PC-9 (cell line): Measurements from ENCODE around the gene FADS6. TPM values are rescaled to one million over a fixed set of nuclear protein-coding genes. Genes with fewer than 3 reads are reported as not detected.

Source experiments
- BruUV-seq: library from RNA; stranded (reverse); fragments of 400-500 nt; replicated peaks from 2 replicates; lab custom pipeline; 2021; lab: Mats Ljungman, UMichigan
- CTCF ChIA-PET: fragments of 300-600 bp; sonication (Branson Sonifier 250); formaldehyde crosslinking; loops from one replicate; lab custom pipeline; 2022; ENCODE audit warnings: antibody characterized with exemption; lab: Charles Lee
- POLR2A ChIA-PET: fragments of 300-600 bp; sonication (Branson Sonifier 250); formaldehyde crosslinking; loops from one replicate; lab custom pipeline; 2022; ENCODE audit warnings: antibody characterized with exemption; ENCODE audit not compliant: unreplicated experiment; lab: Charles Lee
- DNase-seq, 2 experiments: peaks; one replicate each; pipeline versions ENCODE4 v3.0.0 to v3.0.0-alpha.2; 2015 to 2022; ENCODE audit warnings: mixed read lengths in 1 of 2
- H2AFZ ChIP-seq: fragments of 200-600 bp; sonication (generic); 2 replicates; pipeline ENCODE4 v1.8.1; 2017; ENCODE audit warnings: antibody characterized with exemption
- H3F3A ChIP-seq: fragments of 200-600 bp; sonication (generic); 2 replicates; pipeline ENCODE4 v1.8.1; 2017; ENCODE audit warnings: antibody characterized with exemption, mild to moderate bottlenecking, low read depth; ENCODE audit not compliant: insufficient read depth
- H3K27ac ChIP-seq: fragments of 200-600 bp; sonication (generic); 2 replicates; pipeline ENCODE4 v1.6.1; 2016; ENCODE audit warnings: mixed run types
- H3K27me3 ChIP-seq: fragments of 200-600 bp; sonication (generic); 2 replicates; pipeline ENCODE4 v1.6.1; 2016; ENCODE audit warnings: low read depth, mixed run types; ENCODE audit not compliant: insufficient read depth
- H3K36me3 ChIP-seq: fragments of 200-600 bp; sonication (generic); 2 replicates; pipeline ENCODE4 v1.6.1; 2016; ENCODE audit warnings: low read depth, mixed run types
- H3K4me1 ChIP-seq: fragments of 200-600 bp; sonication (generic); replicated peaks from 2 replicates; pipeline ENCODE4 v1.6.1; 2016; ENCODE audit warnings: mixed run types; ENCODE audit not compliant: insufficient read depth
- H3K4me2 ChIP-seq: fragments of 200-600 bp; sonication (generic); 2 replicates; pipeline ENCODE4 v1.6.1; 2017; ENCODE audit warnings: mixed run types
- H3K4me3 ChIP-seq: fragments of 200-600 bp; sonication (generic); 2 replicates; pipeline ENCODE4 v1.6.1; 2016; ENCODE audit warnings: mixed run types
- H3K79me2 ChIP-seq: fragments of 200-600 bp; sonication (generic); 2 replicates; pipeline ENCODE4 v1.6.1; 2017; ENCODE audit warnings: low read depth, mixed run types
- H3K9me2 ChIP-seq: fragments of 200-600 bp; sonication (generic); 2 replicates; pipeline ENCODE4 v1.8.1; 2017; ENCODE audit warnings: mild to moderate bottlenecking; ENCODE audit not compliant: insufficient read depth
- H3K9me3 ChIP-seq: fragments of 200-600 bp; sonication (generic); 2 replicates; pipeline ENCODE4 v1.8.1; 2016; ENCODE audit warnings: low read depth; ENCODE audit not compliant: insufficient read depth
- H4K20me1 ChIP-seq: fragments of 200-600 bp; sonication (generic); 2 replicates; pipeline ENCODE4 v1.8.1; 2017; ENCODE audit not compliant: insufficient read depth
- CTCF ChIP-seq: fragments of 200-600 bp; sonication (generic); conservative IDR thresholded peaks from 2 replicates; pipeline ENCODE4 v1.6.1; 2017; ENCODE audit warnings: mixed run types, antibody characterized with exemption, mild to moderate bottlenecking, moderate library complexity
- EZH2 ChIP-seq: fragments of 200-600 bp; sonication (generic); IDR thresholded peaks from 2 replicates; pipeline ENCODE4 v1.8.0; 2017; ENCODE audit warnings: antibody characterized with exemption, low read depth
- intact Hi-C: fragments of 100-400 bp; cut with micrococcal nuclease; formaldehyde crosslinking; loops from one replicate; pipeline ENCODE4 v1.10.0; 2022; ENCODE audit not compliant: unreplicated experiment
- total RNA-seq: library from RNA; stranded (reverse); gene quantifications from 2 replicates; pipeline ENCODE4 v1.2.3, GENCODE V29; 2021

FADS6 gene
- total RNA-seq, 1 experiment from 2014 or later = not detected

- Histone ChIP-seq H3K9me2 (no peaks in the 10 kb centered on the region), H3K79me2 (no peaks in the 10 kb centered on the region), H2AFZ (no peak overlapping the region), H4K20me1 (no peaks in the 10 kb centered on the region), H3K4me3 (no peak overlapping the region), H3K36me3 (no peaks in the 10 kb centered on the region), H3K27me3 (peaks cover 29% of the 10 kb centered on the region), H3F3A (peaks cover 2% of the 10 kb centered on the region; the same call in 1 of the 2 replicates), H3K9me3 (no peaks in the 10 kb centered on the region), H3K4me1 (no peaks in the 10 kb centered on the region), H3K27ac (no peak overlapping the region), H3K4me2 (no peak overlapping the region)
- no peak for TF ChIP-seq EZH2
- no peak for TF ChIP-seq CTCF
- CTCF ChIA-PET = interaction anchor here (0.6 to 1.9 kb wide), 7 partner anchors 8 to 568 kb away, joined by 3 to 17 read pairs (median 5); partner anchors contain the start of gene NAT9
- POLR2A ChIA-PET = interaction anchor here (0.7 kb wide), 1 partner anchor 283 kb away, joined by 4 read pairs; no protein-coding TSS in a partner anchor
- BruUV-seq = no TSS peak
- intact Hi-C loops = no loop called here
- no peak for DNase-seq
Measured at GRCh38 chr17:74861662-74862107, 31.7 kb downstream of the FADS6 start.

GRCh38 chr17:74860872-74861661 lies 32.4 kb downstream of the FADS6 start:
- POLR2A ChIA-PET = no interaction called here
- no peak for TF ChIP-seq EZH2
- TF ChIP-seq CTCF = no peak

GRCh38 chr17:74860229-74860871 lies 33.1 kb downstream of the FADS6 start:
- no peaks in the 10 kb centered on the region for H3K36me3 ChIP-seq
- H3K4me3 ChIP-seq = no peak overlapping the region
- H3F3A ChIP-seq = peaks cover 2% of the 10 kb centered on the region; the same call in 1 of the 2 replicates
- H3K27me3 ChIP-seq = peaks cover 41% of the 10 kb centered on the region
- H3K79me2 ChIP-seq = no peaks in the 10 kb centered on the region
- no peak overlapping the region for H2AFZ ChIP-seq
- TF ChIP-seq CTCF = no peak
- no peak overlapping the region for H3K4me2 ChIP-seq
- no peaks in the 10 kb centered on the region for H4K20me1 ChIP-seq
- H3K4me1 ChIP-seq = no peaks in the 10 kb centered on the region
- ChIA-PET CTCF (interaction anchor here (0.7 to 1.1 kb wide), 2 partner anchors 203 to 596 kb away, joined by 3 read pairs; partner anchors contain the start of gene TMEM94), POLR2A (no interaction called here)
- intact Hi-C loops = no loop called here
- no TSS peak for BruUV-seq
- H3K9me2 ChIP-seq = no peaks in the 10 kb centered on the region
- no peak overlapping the region for H3K27ac ChIP-seq
- H3K9me3 ChIP-seq = no peaks in the 10 kb centered on the region
- DNase-seq = no peak

More at GRCh38 chr17:74860872-74861661, 32.4 kb downstream of the FADS6 start:
- Histone ChIP-seq H3K27me3 (peaks cover 33% of the 10 kb centered on the region), H3K79me2 (no peaks in the 10 kb centered on the region), H3K9me2 (no peaks in the 10 kb centered on the region), H3K36me3 (no peaks in the 10 kb centered on the region), H3K27ac (no peak overlapping the region), H3K9me3 (no peaks in the 10 kb centered on the region), H3K4me1 (no peaks in the 10 kb centered on the region), H2AFZ (no peak overlapping the region), H3K4me2 (no peak overlapping the region), H4K20me1 (no peaks in the 10 kb centered on the region), H3K4me3 (no peak overlapping the region), H3F3A (peaks cover 2% of the 10 kb centered on the region; the same call in 1 of the 2 replicates)
- BruUV-seq = no TSS peak
- CTCF ChIA-PET = interaction anchor here (0.6 to 1.9 kb wide), 4 partner anchors 18 to 569 kb away, joined by 3 to 17 read pairs (median 10); no protein-coding TSS in a partner anchor
- intact Hi-C loops = no loop called here
- DNase-seq = no peak
